OCI-LY3 (cell line): ENCODE results near the gene ZNF595.
"Not testable (repeated sequence)": the region's sequence is repeated elsewhere in the genome, so short reads cannot be mapped to it uniquely, and the experiment has no call there.

Source experiments
- H2AFZ ChIP-seq: fragments of 200-600, 300-600 bp; shearing (Covaris generic); 2 replicates; pipeline ENCODE4 v1.6.0; 2014; ENCODE audit warnings: antibody characterized with exemption, low read depth, low read length
- H3K27ac ChIP-seq: fragments of 200-600, 300-600 bp; sonication (generic); 2 replicates; pipeline ENCODE4 v1.5.1; 2014; ENCODE audit warnings: mild to moderate bottlenecking, low read length, moderate library complexity, mixed read lengths
- H3K27me3 ChIP-seq: fragments of 200-600, 300-600 bp; sonication (generic); 2 replicates; pipeline ENCODE4 v1.6.1; 2014; ENCODE audit warnings: low read depth, low read length, mixed read lengths
- H3K36me3 ChIP-seq: fragments of 200-600, 300-600 bp; sonication (generic); replicated peaks from 2 replicates; pipeline ENCODE3; 2014; ENCODE audit warnings: low read depth, low read length, mixed read lengths
- H3K4me1 ChIP-seq: fragments of 300-600, 200-600 bp; sonication (generic); 2 replicates; pipeline ENCODE4 v1.6.1; 2014; ENCODE audit warnings: low read length, mixed read lengths
- H3K4me2 ChIP-seq: fragments of 200-600, 300-600 bp; sonication (generic); 2 replicates; pipeline ENCODE4 v1.6.1; 2014; ENCODE audit warnings: low read length, mixed read lengths
- H3K4me3 ChIP-seq: fragments of 300-600, 200-600 bp; sonication (generic); 2 replicates; pipeline ENCODE4 v1.5.1; 2014; ENCODE audit warnings: antibody characterized with exemption, mild to moderate bottlenecking, low read length, moderate library complexity
- H3K79me2 ChIP-seq: fragments of 300-600, 200-600 bp; shearing (Covaris generic); 2 replicates; pipeline ENCODE4 v1.6.1; 2014; ENCODE audit warnings: mild to moderate bottlenecking, low read length, mixed read lengths
- H3K9ac ChIP-seq: fragments of 300-600, 200-600 bp; shearing (Covaris generic); 2 replicates; pipeline ENCODE4 v1.6.0; 2014; ENCODE audit warnings: mild to moderate bottlenecking, low read length, moderate library complexity
- H3K9me3 ChIP-seq: fragments of 200-600, 300-600 bp; shearing (Covaris generic); 2 replicates; pipeline ENCODE4 v1.6.1; 2014; ENCODE audit warnings: low read length, mixed read lengths; ENCODE audit not compliant: insufficient read depth
- H4K20me1 ChIP-seq: fragments of 200-600, 300-600 bp; sonication (generic); 2 replicates; pipeline ENCODE4 v1.6.1; 2016; ENCODE audit warnings: low read length, mixed read lengths; ENCODE audit not compliant: insufficient read depth
- CTCF ChIP-seq: fragments of 200-600, 300-600 bp; sonication (generic); IDR thresholded peaks from 2 replicates; pipeline ENCODE4 v1.5.1; 2014; ENCODE audit warnings: antibody characterized with exemption, low read length, low read depth
- EZH2phosphoT487 ChIP-seq: fragments of 200-600 bp; shearing (Covaris generic); IDR thresholded peaks from 2 replicates; pipeline ENCODE4 v1.6.1; 2018; ENCODE audit warnings: antibody characterized with exemption, mixed run types, low read depth

ZNF595 gene

GRCh38 chr4:121408-122084 is 68.4 kb downstream of the ZNF595 start:
- Histone ChIP-seq H3K4me1 (peaks cover 8% of the 10 kb centered on the region), H3K4me2 (no peak overlapping the region), H3K4me3 (no peak overlapping the region), H3K27me3 (no peaks in the 10 kb centered on the region), H3K9ac (no peak overlapping the region), H4K20me1 (no peaks in the 10 kb centered on the region), H3K9me3 (peaks cover 23% of the 10 kb centered on the region; the same call in 1 of the 2 replicates), H3K79me2 (peaks cover 22% of the 10 kb centered on the region), H3K36me3 (peaks cover 20% of the 10 kb centered on the region), H3K27ac (no peak overlapping the region), H2AFZ (no peak overlapping the region)
- TF ChIP-seq EZH2phosphoT487 (no peak), CTCF (no peak)

- not testable (repeated sequence) for H3K27me3 ChIP-seq, H2AFZ ChIP-seq, H3K4me1 ChIP-seq, H4K20me1 ChIP-seq
- H3K4me3 ChIP-seq = peak overlapping the region; percentile 79
- H3K36me3 ChIP-seq = peaks cover 12% of the 10 kb centered on the region
- peak overlapping the region; percentile 57; the same call in 1 of the 2 replicates for H3K4me2 ChIP-seq
- H3K79me2 ChIP-seq = peaks cover 25% of the 10 kb centered on the region
- H3K9me3 ChIP-seq = 0 out of 2 replicates have a peak, but pooled peaks cover 12% of the 10 kb centered on the region
- peak overlapping the region; percentile 29; the same call in 1 of the 2 replicates for H3K9ac ChIP-seq
- H3K27ac ChIP-seq = 0 out of 2 replicates have a peak overlapping the region, but pooled peaks have one; percentile 73
Observed at GRCh38 chr4:123922-124274, 70.8 kb downstream of the ZNF595 start.

GRCh38 chr4:124275-125081 is 71.4 kb downstream of the ZNF595 start, which contains the start of gene ZNF718:
TSS of gene ZNF718 (plus strand) at chr4:124501. CDS start at chr4:124671, 170 bp downstream.
- no peaks in the 10 kb centered on the region for H4K20me1 ChIP-seq
- H3K4me1 ChIP-seq = no peaks in the 10 kb centered on the region
- peaks cover 12% of the 10 kb centered on the region for H3K36me3 ChIP-seq
- peak within 1 kb of the TSS; percentile 76 for H3K9ac ChIP-seq
- TF ChIP-seq CTCF (no peak), EZH2phosphoT487 (no peak)
- H2AFZ ChIP-seq = no peak within 1 kb of the TSS
- peaks cover 25% of the 10 kb centered on the region for H3K79me2 ChIP-seq
- H3K4me3 ChIP-seq = peak within 1 kb of the TSS; percentile 79
- peak within 1 kb of the TSS; percentile 73 for H3K27ac ChIP-seq
- H3K4me2 ChIP-seq = peak within 1 kb of the TSS; percentile 57
- no peaks in the 10 kb centered on the region for H3K27me3 ChIP-seq
- 0 out of 2 replicates have a peak, but pooled peaks cover 12% of the 10 kb centered on the region for H3K9me3 ChIP-seq

- TF ChIP-seq EZH2phosphoT487 = no peak
- no peak for TF ChIP-seq CTCF
- Histone ChIP-seq H3K4me3 (peak overlapping the region; percentile 79), H2AFZ (no peak overlapping the region), H3K4me1 (no peaks in the 10 kb centered on the region), H3K36me3 (peaks cover 12% of the 10 kb centered on the region), H3K27me3 (no peaks in the 10 kb centered on the region), H3K79me2 (peaks cover 25% of the 10 kb centered on the region), H3K27ac (peak overlapping the region; percentile 73), H3K9ac (peak overlapping the region; percentile 76), H3K9me3 (0 out of 2 replicates have a peak, but pooled peaks cover 12% of the 10 kb centered on the region), H3K4me2 (peak overlapping the region; percentile 57), H4K20me1 (no peaks in the 10 kb centered on the region)
Observed at GRCh38 chr4:125091-125771, 72.1 kb downstream of the ZNF595 start.
